Measurements from ENCODE around the gene CDS2. TPM values are rescaled to one million over a fixed set of nuclear protein-coding genes. Genes with fewer than 3 reads are reported as not detected.
A peak's percentile ranks its signal among the peaks of the same experiment; 100 is the strongest.

The CDS2 gene
- total and polyA plus RNA-seq, 2 of the 13 experiments (the other 11 are each of a cell fraction or from before 2014, with no cell fraction given), result 81.3 to 153 TPM

- peak; percentile 94 for TF ChIP-seq E2F5 (CRISPR knock-in tag; conservative IDR thresholded peaks at IDR 0.05)
- TF ChIP-seq CEBPB (IDR thresholded peaks at IDR 0.05; ENCODE audit: borderline replicate concordance, low read depth, low read length), result peak; percentile 87
- TF ChIP-seq EHMT2 (IDR thresholded peaks at IDR 0.05; ENCODE audit: borderline replicate concordance, low read depth, low read length), result no peak
- TF ChIP-seq KDM4B (CRISPR knock-in tag; IDR thresholded peaks at IDR 0.05), result peak; percentile 79; the same call in 1 of the 2 replicates
- peak; percentile 81 for TF ChIP-seq ZNF616 (CRISPR knock-in tag; IDR thresholded peaks at IDR 0.05; ENCODE audit: low read depth)
- peak; percentile 37; the same call in 1 of the 2 replicates for TF ChIP-seq PBX2 (CRISPR knock-in tag; IDR thresholded peaks at IDR 0.05)
- peak; percentile 85 for TF ChIP-seq TEAD3 (CRISPR knock-in tag; optimal IDR thresholded peaks at IDR 0.05; ENCODE audit: borderline replicate concordance)
- TF ChIP-seq ZNF678 (CRISPR knock-in tag; IDR thresholded peaks at IDR 0.05), result no peak; the same call in 1 of the 2 replicates
- no peak for TF ChIP-seq ZNF572 (CRISPR knock-in tag; IDR thresholded peaks at IDR 0.05)
- peak; percentile 94 for TF ChIP-seq ZFX (CRISPR knock-in tag; IDR thresholded peaks at IDR 0.05; ENCODE audit: low read depth)
- TF ChIP-seq ATF6 (CRISPR knock-in tag; conservative IDR thresholded peaks at IDR 0.05), result no peak; the same call in 1 of the 2 replicates
- peak; percentile 73 for TF ChIP-seq BCL6 (CRISPR knock-in tag; IDR thresholded peaks at IDR 0.05)
- peak; percentile 92 for TF ChIP-seq CTCF (CRISPR knock-in tag; IDR thresholded peaks at IDR 0.05)
- TF ChIP-seq ZNF326 (CRISPR knock-in tag; IDR thresholded peaks at IDR 0.05; ENCODE audit: borderline replicate concordance), result no peak
- TF ChIP-seq SMYD3 (CRISPR knock-in tag; IDR thresholded peaks at IDR 0.05), result peak; percentile 99
- TF ChIP-seq KLF16 (CRISPR knock-in tag; IDR thresholded peaks at IDR 0.05), result peak in 1 of 2 experiments; percentile 96; a peak in 3 of 4 replicates
- TF ChIP-seq ZNF17 (CRISPR knock-in tag; IDR thresholded peaks at IDR 0.05), result no peak
- TF ChIP-seq NR1H2 (CRISPR knock-in tag; IDR thresholded peaks at IDR 0.05; ENCODE audit: borderline replicate concordance, low read depth), result no peak; the same call in 1 of the 2 replicates
- TF ChIP-seq JUNB (CRISPR knock-in tag; IDR thresholded peaks at IDR 0.05; ENCODE audit: borderline replicate concordance), result no peak
- TF ChIP-seq ZNF414 (CRISPR knock-in tag; IDR thresholded peaks at IDR 0.05), result peak; percentile 92
- peak; percentile 91; the same call in 1 of the 2 replicates for TF ChIP-seq YEATS2 (CRISPR knock-in tag; IDR thresholded peaks at IDR 0.05; ENCODE audit: borderline replicate concordance)
Observed at GRCh38 chr20:5126512-5127203, at the start of gene CDS2 (continued).

Data from HepG2 (cell line).